GM21423 (cell line): ENCODE data around the gene HAUS2.

Source experiments
- ATAC-seq: cut with Tn5 transposase; IDR thresholded peaks from one replicate; pipeline ENCODE4 v1.9.1; 2021; ENCODE audit warnings: mild to moderate bottlenecking, moderate library complexity; ENCODE audit not compliant: unreplicated experiment

The HAUS2 gene

DNA sequence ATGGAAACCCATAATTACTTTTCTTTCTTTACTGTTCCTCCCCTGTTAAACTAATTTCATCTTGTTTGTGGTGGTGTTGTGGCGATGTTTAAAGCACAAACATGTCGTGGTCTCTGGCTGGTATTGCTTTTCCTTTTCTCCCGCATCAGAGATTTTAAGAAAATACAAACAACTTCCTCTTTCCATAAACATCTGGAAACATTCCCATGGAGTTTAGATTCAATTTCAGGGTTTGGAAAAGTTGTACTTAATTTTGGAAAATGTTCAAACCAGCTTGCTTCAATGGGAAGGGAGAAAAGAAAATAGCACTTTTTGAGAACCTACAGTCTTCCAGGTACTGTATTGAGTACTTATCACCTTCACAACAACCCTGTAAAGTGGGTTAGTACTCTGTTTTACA is 57.2 kb downstream of the HAUS2 start:
- ATAC-seq: no peak

DNA sequence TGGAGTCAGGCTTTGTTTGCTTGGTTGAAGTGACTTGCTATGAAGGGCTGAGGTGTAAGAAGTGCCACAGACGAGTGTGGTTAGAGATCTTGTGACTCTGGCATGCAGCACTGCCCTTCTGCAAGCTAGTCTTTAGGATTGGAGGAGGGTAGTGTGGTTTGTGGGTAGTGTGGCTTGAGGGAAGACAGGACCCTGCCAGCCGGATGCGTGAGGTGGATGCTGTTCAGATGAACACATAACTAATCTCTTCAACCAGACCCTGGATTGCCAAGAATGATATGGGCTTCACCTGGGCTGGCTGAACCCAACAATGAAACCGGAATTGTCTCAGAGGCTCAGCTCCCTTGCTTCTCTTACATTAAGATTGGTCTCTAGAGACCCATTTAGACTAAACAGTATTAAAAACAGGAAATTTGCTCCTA is 59.5 kb downstream of the HAUS2 start:
- ATAC-seq: peak; percentile 49

DNA sequence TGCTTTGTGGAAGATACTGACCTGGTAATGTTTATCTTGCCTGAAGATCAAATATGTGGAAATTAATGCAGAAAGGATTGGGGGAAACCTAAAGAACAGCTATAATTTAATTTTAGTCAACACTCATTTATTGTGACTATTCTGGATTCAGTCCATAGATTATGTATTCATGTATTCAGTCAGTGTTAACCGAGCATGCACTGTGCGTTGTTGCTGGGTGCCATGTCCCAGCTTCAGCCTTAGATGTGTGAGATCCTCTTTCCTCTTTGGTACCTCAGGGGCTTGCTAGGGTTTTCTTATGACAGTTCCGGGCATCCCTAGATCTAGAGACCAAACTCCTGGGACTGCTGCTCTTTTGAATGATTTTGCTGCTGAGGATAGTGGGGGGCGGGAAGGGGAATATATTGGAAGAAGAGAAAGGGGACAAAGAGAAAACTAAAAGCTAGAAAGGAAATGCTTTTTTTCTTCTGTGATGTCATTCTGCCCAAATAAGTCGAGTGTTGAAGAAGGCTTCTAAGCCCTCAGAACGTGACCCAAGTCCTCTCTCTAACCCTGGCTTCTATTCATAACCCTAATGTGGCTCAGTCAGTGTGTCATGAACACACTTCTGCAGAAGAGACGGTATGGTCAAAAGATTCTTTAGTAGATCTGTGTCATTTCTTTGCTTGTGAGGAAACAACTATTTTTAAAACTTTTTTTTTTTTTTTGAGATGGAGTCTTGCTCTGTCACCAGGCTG is 60.3 kb downstream of the HAUS2 start:
- no peak for ATAC-seq

DNA sequence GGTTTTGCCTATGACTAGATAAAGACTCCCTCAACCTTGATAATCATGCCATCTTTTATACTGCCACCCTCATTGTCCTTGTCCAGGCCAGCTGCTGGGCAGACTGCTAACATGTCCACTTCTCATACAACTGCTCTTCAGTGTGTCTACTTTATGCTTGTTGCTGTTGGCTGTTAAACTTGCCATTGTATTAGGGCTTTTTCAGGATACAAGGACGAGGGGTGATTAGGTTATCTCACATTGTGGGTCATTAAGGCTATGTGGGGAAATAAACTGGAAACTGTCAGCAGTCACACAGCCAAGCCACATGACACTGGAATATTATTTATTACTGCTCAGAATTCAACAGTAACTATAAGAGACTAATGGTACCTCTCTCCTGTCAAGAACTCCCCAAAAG is 62.9 kb downstream of the HAUS2 start:
- ATAC-seq: no peak

DNA sequence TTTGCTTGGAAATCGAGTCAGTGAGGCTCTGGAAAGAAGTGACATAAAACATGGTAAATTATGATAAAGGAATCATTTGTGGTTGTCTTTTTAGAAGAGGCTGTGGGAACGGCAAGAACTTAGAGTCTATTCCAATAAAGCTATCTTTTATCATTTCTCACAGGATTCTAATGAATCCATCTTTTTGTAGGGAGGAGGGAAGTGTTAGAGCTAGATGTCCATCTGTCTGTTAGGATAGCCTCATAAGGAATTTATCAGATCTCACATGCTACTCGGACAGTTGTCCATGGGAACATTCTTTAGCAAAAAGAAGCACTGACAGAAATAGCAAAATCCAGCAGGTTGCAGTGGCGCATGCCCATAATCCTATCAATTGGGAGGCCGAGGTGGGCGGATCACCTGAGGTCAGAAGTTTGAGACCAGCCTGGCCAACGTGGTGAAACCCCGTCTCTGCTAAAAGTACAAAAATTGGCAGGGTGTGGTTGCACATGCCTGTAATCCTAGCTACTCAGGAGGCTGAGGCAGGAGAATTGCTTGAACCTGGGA is 63.8 kb downstream of the HAUS2 start:
- no peak for ATAC-seq

DNA sequence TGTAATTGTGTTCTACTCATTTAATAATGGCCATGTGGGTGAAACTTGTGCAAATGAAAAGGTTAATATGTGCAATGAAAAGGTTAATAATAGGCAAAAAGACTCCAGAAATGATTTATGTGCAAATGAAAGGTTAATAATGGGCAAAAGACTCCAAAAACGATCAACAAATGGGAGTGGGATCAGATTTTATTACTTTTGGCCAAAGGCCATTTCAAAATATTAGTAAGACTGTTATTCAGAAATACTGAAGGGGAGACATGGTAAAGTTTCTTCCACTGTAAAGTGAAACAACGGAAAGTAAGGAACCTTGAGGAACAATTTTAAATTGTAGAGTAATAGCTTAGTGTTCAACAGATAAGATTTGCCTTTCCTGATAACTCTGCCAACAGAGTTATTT is 67.5 kb downstream of the HAUS2 start:
- ATAC-seq: no peak
